Stimulated activated memory B cell treated with anti-CD40 and anti-IgM and Interleukin-4, amounts not matched to agents 10 μg/mL and 1 μg/mL and 100 μg/mL, for 72 hours (primary cell): ENCODE measurements around the gene REPIN1.
A peak's percentile ranks its signal among the peaks of the same experiment; 100 is the strongest.

Experiments
- ATAC-seq: fragments of 150-1000 bp; cut with Tn5 transposase; 2 replicates; pipeline ENCODE4 v1.10.0; 2021
- H3K27ac Mint-ChIP-seq: one replicate; pipeline ENCODE4 v1.8.0; 2022; ENCODE audit warnings: mild to moderate bottlenecking, mixed read lengths
- H3K27me3 Mint-ChIP-seq: one replicate; pipeline ENCODE4 v1.8.0; 2022; ENCODE audit warnings: mixed read lengths
- H3K36me3 Mint-ChIP-seq: one replicate; pipeline ENCODE4 v1.8.0; 2022; ENCODE audit warnings: mixed read lengths
- H3K4me1 Mint-ChIP-seq: one replicate; pipeline ENCODE4 v1.8.0; 2022; ENCODE audit warnings: mixed read lengths
- H3K4me3 Mint-ChIP-seq: one replicate; pipeline ENCODE4 v1.8.0; 2022; ENCODE audit warnings: mild to moderate bottlenecking, moderate library complexity, mixed read lengths
- H3K9me3 Mint-ChIP-seq: one replicate; pipeline ENCODE4 v1.8.0; 2022; ENCODE audit warnings: mixed read lengths

The REPIN1 gene

DNA sequence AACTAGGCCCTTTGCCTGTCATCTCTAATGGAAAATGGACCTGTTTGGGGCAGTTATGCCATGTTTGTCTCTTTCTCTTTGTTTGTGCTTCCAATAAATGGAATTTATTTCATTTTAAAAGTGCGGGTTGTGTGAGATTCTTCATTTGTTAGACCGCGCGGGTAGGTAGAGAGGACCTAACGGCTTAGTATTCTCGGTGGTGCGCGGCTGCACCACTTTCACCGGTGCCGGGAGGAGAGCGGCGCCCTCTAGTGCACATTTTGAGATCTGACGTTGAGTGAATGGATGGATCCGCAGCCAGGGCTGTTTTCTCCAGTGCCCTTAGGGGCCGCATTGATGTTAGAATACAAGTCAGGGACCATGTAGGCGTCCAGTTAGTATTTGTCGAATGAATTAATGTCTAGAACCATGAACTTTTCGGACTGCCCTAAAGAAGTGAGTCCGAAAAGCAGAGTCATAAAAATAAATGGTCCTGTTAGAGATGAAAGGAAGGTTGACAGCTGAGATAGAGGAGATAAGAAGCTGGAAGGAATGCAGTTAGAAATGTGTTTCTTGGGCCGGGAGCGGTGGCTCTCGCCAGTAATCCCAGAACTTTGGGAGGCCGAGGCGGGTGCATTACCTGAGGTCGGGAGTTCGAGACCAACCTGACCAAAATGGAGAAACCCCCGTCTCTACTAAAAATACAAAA lies 52.5 kb downstream of the REPIN1 start:
- Mint-ChIP-seq H3K27me3 (no peaks in the 10 kb centered on the region), H3K4me3 (peak overlapping the region; percentile 35), H3K4me1 (peaks cover 16% of the 10 kb centered on the region), H3K27ac (peak overlapping the region; percentile 14), H3K36me3 (no peaks in the 10 kb centered on the region), H3K9me3 (no peaks in the 10 kb centered on the region)
- peak; percentile 94 for ATAC-seq

DNA sequence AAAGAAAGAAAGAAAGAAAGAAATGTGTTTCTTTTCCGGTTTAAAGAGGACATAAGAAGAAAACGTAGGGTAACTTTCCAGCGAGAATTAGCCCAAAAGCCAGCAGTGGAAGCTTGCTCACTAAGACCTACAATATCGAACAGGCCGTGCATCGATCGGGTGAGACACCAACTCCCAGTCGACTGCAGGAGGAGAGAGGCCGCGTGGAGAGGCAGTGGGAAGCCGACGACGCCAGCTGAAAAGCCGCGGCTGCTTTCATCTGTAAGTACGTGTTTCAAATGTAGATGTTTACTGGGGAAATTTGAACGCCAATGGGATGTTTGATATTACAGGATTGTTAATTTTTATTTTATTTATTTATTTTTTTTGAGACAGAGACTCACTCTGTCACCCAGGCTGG lies 53.2 kb downstream of the REPIN1 start:
- no peak overlapping the region for H3K4me3 Mint-ChIP-seq
- no peaks in the 10 kb centered on the region for H3K27me3 Mint-ChIP-seq
- H3K27ac Mint-ChIP-seq: no peak overlapping the region
- H3K4me1 Mint-ChIP-seq: peaks cover 16% of the 10 kb centered on the region
- ATAC-seq: no peak
- H3K9me3 Mint-ChIP-seq: no peaks in the 10 kb centered on the region
- H3K36me3 Mint-ChIP-seq: no peaks in the 10 kb centered on the region
